ENCODE measurements around the gene SCAPER. TPM values are rescaled to one million over a fixed set of nuclear protein-coding genes. Genes with fewer than 3 reads are reported as not detected.

The SCAPER gene
- total RNA-seq, 1 experiment from 2014 or later: 14.7 TPM

GRCh38 chr15:76929011-76929760 lies 24.0 kb upstream of the SCAPER start (continued):
- no peak for TF ChIP-seq SRF (IDR thresholded peaks at IDR 0.05; ENCODE audit: low read depth)
- TF ChIP-seq JUND (IDR thresholded peaks at IDR 0.05): no peak
- no peak for TF ChIP-seq CBX3 (IDR thresholded peaks at IDR 0.05; ENCODE audit: low read depth)
- no peak for TF ChIP-seq EZH2phosphoT487 (IDR thresholded peaks at IDR 0.05; ENCODE audit: borderline replicate concordance)
- no peak for TF ChIP-seq FOSL1 (IDR thresholded peaks at IDR 0.05; ENCODE audit: low read depth)
- TF ChIP-seq ZBTB33 (IDR thresholded peaks at IDR 0.05; ENCODE audit: extremely low read depth, insufficient replicate concordance, low read length): no peak
- no peak for TF ChIP-seq EGR1 (IDR thresholded peaks at IDR 0.05; ENCODE audit: low read depth)
- no peak for TF ChIP-seq POLR2A (IDR thresholded peaks at IDR 0.05; ENCODE audit: borderline replicate concordance, extremely low read depth, insufficient read depth, insufficient read length)
- TF ChIP-seq ZNF274 (IDR thresholded peaks at IDR 0.05; ENCODE audit: low read depth, low read length): no peak

- H4K20me1 ChIP-seq (ENCODE audit: insufficient read depth): no peaks in the 10 kb centered on the region
- CTCF ChIA-PET: no interaction called here
- TF ChIP-seq POLR2A (IDR thresholded peaks at IDR 0.05; ENCODE audit: borderline replicate concordance, extremely low read depth, insufficient read depth, insufficient read length) (no peak), CBX3 (IDR thresholded peaks at IDR 0.05; ENCODE audit: low read depth) (no peak)
- no peak for DNase-seq (ENCODE audit: low read depth, low spot score)
- peaks cover 12% of the 10 kb centered on the region; the same call in 1 of the 2 replicates for H3K79me2 ChIP-seq (ENCODE audit: insufficient read depth, low read length)
- no peaks in the 10 kb centered on the region; the same call in 1 of the 2 replicates for H3K9me2 ChIP-seq (ENCODE audit: insufficient read depth)
- POLR2A ChIA-PET: no interaction called here
- H3K4me2 ChIP-seq (ENCODE audit: low read length): no peak overlapping the region
- no peak overlapping the region for H3K4me3 ChIP-seq (replicated peaks in 1 of 2; ENCODE audit: low read depth in 1 of 2, low read length in 2 of 2)
- H3K27me3 ChIP-seq (ENCODE audit: insufficient read depth, low read length): no peaks in the 10 kb centered on the region
- intact Hi-C loops (cut with micrococcal nuclease): no loop called here
- RAD21 ChIA-PET (ENCODE audit: low non-redundant PET in 1 of 2, low total read pairs in 2 of 2, uncharacterized antibody in 2 of 2, unreplicated experiment in 2 of 2): no interaction called here
- BruUV-seq (replicated peaks): no TSS peak
- no peak overlapping the region for H2AFZ ChIP-seq (ENCODE audit: low read depth, low read length, poor library complexity, severe bottlenecking)
- no peak overlapping the region for H3K27ac ChIP-seq (ENCODE audit: low read depth, low read length)
- peaks cover 5 to 7% of the 10 kb centered on the region in 2 experiments; a peak in 2 of 4 replicates for H3K4me1 ChIP-seq (ENCODE audit: control insufficient read depth in 1 of 2, insufficient read depth in 2 of 2, low read length in 2 of 2)
- no peak for ATAC-seq
- no peaks in the 10 kb centered on the region for H3K36me3 ChIP-seq (ENCODE audit: control insufficient read depth in 1 of 2, insufficient read depth in 2 of 2, low read length in 2 of 2)
- no peak overlapping the region for H3K9ac ChIP-seq (ENCODE audit: low read length)
- H3K9me3 ChIP-seq (ENCODE audit: control insufficient read depth in 1 of 2, insufficient read depth in 1 of 2, low read depth in 1 of 2, low read length in 2 of 2): no peaks in the 10 kb centered on the region
Observed at GRCh38 chr15:76928201-76928600, 23.1 kb upstream of the SCAPER start.

All from HCT116 (cell line).